Astrocyte of the spinal cord (primary cell): ENCODE results near the gene ANKRD33.

ENCODE experiments used
- DNase-seq: peaks from one replicate; pipeline ENCODE4 v3.0.0; 2011; ENCODE audit warnings: low read depth, low spot score
- H3K4me3 ChIP-seq: 2 replicates; pipeline ENCODE4 v1.5.1; 2011; ENCODE audit warnings: low read depth, mild to moderate bottlenecking, low read length, moderate library complexity
- in situ Hi-C: cut with HindIII; loops from 2 replicates; pipeline ENCODE4 v1.10.0; 2017; ENCODE audit warnings: low sequenced_read_pairs
- TF ChIP-seq, protein P1 (sequence below): IDR thresholded peaks from 2 replicates; pipeline ENCODE4 v1.5.1; 2012; ENCODE audit warnings: low read depth, mild to moderate bottlenecking, low read length, inconsistent platforms

The ANKRD33 gene

DNA sequence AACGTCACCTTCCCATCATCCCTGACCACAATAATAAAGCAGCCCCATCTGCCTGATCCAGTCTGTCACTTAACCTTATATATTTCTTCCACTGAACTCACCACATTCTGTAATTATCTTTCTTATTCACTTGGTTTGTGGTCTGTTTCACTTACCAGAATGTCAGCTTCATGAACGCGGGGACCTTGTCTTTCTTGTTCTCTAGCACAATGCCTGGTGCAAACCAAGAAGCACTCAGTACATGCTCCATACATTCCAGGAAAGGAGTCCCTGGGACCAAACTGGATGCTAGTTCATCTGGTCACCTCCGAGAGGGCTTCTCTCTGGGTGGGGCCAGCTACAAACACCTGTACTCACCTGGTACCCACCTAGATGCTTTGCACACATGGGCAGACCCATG, 17.4 kb upstream of the ANKRD33 start:
- in situ Hi-C loops: no loop called here
- no peak overlapping the region for H3K4me3 ChIP-seq
- TF ChIP-seq, protein P1, sequence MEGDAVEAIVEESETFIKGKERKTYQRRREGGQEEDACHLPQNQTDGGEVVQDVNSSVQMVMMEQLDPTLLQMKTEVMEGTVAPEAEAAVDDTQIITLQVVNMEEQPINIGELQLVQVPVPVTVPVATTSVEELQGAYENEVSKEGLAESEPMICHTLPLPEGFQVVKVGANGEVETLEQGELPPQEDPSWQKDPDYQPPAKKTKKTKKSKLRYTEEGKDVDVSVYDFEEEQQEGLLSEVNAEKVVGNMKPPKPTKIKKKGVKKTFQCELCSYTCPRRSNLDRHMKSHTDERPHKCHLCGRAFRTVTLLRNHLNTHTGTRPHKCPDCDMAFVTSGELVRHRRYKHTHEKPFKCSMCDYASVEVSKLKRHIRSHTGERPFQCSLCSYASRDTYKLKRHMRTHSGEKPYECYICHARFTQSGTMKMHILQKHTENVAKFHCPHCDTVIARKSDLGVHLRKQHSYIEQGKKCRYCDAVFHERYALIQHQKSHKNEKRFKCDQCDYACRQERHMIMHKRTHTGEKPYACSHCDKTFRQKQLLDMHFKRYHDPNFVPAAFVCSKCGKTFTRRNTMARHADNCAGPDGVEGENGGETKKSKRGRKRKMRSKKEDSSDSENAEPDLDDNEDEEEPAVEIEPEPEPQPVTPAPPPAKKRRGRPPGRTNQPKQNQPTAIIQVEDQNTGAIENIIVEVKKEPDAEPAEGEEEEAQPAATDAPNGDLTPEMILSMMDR: no peak
- no peak for DNase-seq

DNA sequence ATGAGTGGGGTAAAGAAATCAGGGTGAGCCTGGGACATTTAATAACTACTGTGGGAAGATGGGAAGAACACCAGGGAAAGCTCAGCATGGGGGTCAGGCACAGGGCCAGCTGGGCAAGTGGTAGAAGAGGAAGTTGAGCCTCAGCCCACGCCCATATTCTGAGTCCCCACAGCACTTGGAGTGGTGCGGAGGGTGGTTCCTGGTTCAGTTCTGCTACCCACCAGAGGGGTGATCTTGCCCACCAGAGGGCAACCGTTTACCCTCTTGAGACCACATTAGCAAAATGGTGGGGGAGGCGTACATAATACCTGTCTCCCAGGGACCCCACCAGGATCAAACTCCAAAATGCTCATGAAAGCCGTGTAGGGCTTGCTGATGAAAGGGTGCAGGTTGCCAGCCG, 16.8 kb upstream of the ANKRD33 start:
- in situ Hi-C loops: no loop called here
- TF ChIP-seq, protein P1: no peak
- no peak overlapping the region for H3K4me3 ChIP-seq
- DNase-seq: no peak

DNA sequence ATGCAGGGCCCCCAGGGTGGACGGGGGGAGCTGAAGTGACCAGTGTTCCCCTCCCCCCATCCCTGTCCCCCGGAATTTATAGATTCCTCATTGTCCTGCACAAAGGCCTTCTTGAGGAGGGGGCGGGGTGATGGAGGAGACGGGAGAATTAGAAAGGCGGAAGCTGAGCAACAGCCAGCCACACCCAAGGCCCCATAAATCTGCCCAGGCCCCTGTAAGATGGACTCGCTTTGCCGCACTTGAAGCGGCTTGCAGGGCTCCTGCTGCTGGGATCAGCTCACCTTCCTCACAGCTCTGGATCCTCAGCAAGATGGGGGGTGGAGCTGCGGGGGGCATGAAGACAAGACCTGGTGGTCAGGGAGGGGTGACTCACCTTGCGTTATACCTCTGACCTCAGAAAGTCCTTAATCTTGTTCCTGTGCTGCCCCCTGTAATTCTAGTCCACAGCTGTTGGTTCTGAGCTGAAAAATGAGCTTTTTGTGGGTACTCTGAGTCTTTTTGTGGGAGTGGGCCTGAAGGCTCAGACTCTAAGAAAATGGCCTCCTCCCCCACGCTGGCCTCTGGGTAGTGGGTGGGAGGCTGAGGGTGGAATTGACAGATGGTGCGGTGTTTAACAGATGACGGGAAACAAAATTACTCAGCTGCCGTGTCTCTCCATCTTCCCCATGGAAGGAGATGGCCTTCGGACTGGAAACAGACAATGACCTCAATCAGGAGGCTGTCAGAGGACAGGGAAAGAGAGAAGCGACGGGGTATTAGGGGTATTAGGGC, 15.8 kb upstream of the ANKRD33 start:
- no peak for DNase-seq
- no peak overlapping the region for H3K4me3 ChIP-seq
- in situ Hi-C loops: no loop called here
- TF ChIP-seq, protein P1: no peak

DNA sequence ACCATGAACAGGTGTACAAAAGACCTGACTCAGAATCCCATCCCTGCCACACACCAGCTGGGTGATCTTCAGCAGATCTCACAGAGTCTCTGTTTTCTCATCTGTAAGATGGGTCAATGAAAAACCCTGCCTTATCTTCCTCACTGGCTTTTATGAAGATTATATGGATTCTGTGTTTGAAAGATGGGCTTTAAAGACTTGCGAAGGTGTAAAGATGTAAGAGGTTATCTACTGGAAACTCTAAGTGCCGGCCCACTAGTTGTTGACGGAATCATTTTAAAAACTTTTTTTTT, 15.3 kb upstream of the ANKRD33 start:
- no peak overlapping the region for H3K4me3 ChIP-seq
- DNase-seq: no peak
- in situ Hi-C loops: no loop called here
- TF ChIP-seq, protein P1: no peak

DNA sequence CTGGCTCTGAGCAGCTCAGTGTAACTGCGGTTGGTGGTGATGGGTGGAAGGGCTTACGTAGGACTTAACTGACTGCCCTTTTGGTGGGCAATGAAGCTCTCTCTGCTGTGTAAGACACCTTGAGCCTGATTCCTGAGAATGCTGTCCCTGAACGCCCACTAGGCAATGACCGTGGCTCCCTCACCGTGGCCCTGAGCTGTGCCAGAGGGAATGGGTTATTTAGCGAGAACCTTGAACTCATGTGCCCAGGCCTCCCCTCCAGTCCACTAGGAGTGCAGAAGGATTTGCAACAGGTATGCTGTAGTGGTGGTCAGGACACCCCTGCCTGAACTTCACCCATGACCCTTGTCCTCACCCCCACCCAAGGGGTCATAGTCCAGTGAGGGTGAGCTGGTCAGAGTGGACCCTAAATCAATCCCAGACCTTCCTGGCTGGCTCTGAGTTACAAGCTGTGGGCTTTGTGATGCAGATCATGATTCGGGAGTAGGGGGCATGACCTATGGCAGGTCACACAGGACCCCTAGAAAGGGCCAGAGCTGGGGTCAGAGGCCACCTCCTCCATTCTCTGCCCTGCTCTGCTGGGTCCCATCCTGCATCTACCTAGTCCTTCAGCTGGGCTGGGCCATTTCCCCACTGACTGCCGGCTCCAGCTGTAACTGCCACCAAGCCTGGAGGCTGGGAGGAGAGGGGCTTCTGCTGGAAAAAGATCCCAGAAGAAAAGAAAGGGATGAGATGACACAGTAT, 14.5 kb upstream of the ANKRD33 start:
- no peak overlapping the region for H3K4me3 ChIP-seq
- in situ Hi-C loops: no loop called here
- no peak for DNase-seq
- TF ChIP-seq, protein P1: no peak

DNA sequence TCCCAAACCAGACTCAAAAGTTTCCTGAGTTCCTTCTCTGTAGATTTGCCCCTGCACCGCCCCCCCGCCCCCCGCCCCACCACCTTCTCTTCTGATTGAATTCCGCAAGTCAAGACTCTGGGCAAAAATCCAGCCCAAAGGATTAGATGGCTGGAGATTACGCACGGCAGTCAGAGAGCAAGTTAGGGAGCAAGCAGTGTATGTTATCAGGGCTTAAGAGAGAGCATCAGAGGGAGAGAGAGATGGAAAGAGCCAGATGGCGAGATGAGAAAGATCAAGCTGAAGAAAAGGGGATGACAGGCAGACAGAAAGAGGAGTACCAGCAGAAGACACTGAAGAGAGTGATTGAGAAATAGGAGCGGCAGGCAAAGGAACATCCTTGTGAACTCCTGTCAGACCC, 13.9 kb upstream of the ANKRD33 start:
- no peak overlapping the region for H3K4me3 ChIP-seq
- DNase-seq: no peak
- in situ Hi-C loops: no loop called here
- TF ChIP-seq, protein P1: no peak
